OCI-LY1 (cell line): ENCODE results near the gene RMC1.

Experiments used
- CTCF ChIP-seq: fragments of 200-600 bp; sonication (generic), shearing (Covaris generic); IDR thresholded peaks from 2 replicates; pipeline ENCODE4 v1.5.1; 2017; ENCODE audit warnings: mild to moderate bottlenecking, antibody characterized with exemption, low read length, moderate library complexity, mixed read lengths
- EZH2 ChIP-seq: fragments of 200-600 bp; sonication (generic), shearing (Covaris generic); IDR thresholded peaks from 2 replicates; pipeline ENCODE4 v1.8.0; 2017; ENCODE audit warnings: borderline replicate concordance, mixed run types, mild to moderate bottlenecking, antibody characterized with exemption, low read length, moderate library complexity, mixed read lengths

DNA sequence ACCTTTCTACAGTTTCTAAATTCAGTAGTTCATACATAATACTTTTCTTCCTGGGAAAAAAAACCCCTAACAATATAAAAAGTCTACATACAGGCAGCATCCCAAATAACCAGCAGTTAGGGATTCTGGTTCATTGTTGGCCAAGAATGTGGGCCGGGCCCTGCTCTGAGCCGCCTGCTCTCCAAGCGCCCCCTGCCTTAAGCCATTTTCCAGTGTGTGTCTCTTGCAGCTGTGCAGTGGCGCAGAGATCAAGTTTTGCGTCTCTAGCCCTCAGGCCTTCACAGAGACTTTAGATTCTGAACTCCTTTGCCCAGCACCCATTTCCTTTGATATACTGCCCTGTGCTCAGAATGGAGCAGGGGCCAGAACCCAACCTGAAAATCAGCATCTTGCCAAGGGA lies 32.9 kb downstream of the RMC1 start:
- no peak for TF ChIP-seq CTCF
- no peak for TF ChIP-seq EZH2
